Neural progenitor cell (in vitro differentiated cells): ENCODE measurements around the gene TLN1. TPM values are rescaled to one million over a fixed set of nuclear protein-coding genes. Genes with fewer than 3 reads are reported as not detected.

Source experiments
- DNase-seq: peaks from one replicate; pipeline ENCODE4 v3.0.0-alpha.2; 2016; ENCODE audit warnings: low spot score
- H2AFZ ChIP-seq: fragments of 200-600 bp; sonication (generic); replicated peaks from 2 replicates; pipeline ENCODE4 v1.6.1; 2016; ENCODE audit warnings: antibody characterized with exemption
- H3F3A ChIP-seq: fragments of 200-600 bp; sonication (generic); 2 replicates; pipeline ENCODE4 v1.6.1; 2016; ENCODE audit warnings: antibody characterized with exemption, low read depth
- H3K27ac ChIP-seq: fragments of 200-600 bp; sonication (generic); 2 replicates; pipeline ENCODE4 v1.5.1; 2016; ENCODE audit warnings: mild to moderate bottlenecking
- H3K27me3 ChIP-seq: fragments of 200-600 bp; sonication (generic); 2 replicates; pipeline ENCODE4 v1.6.1; 2016; ENCODE audit warnings: mild to moderate bottlenecking, moderate library complexity
- H3K36me3 ChIP-seq: fragments of 200-600 bp; sonication (generic); 2 replicates; pipeline ENCODE4 v1.5.1; 2016
- H3K4me1 ChIP-seq: fragments of 200-600 bp; sonication (generic); 2 replicates; pipeline ENCODE4 v1.6.1; 2016; ENCODE audit warnings: mixed run types
- H3K4me2 ChIP-seq: fragments of 200-600 bp; sonication (generic); 2 replicates; pipeline ENCODE4 v1.6.1; 2016
- H3K4me3 ChIP-seq: fragments of 200-600 bp; sonication (generic); 2 replicates; pipeline ENCODE4 v1.5.1; 2016
- H3K79me2 ChIP-seq: fragments of 200-600 bp; sonication (generic); 2 replicates; pipeline ENCODE4 v1.6.1; 2016; ENCODE audit warnings: low read depth
- H3K9ac ChIP-seq: fragments of 200-600 bp; sonication (generic); 2 replicates; pipeline ENCODE4 v1.6.1; 2016
- H3K9me3 ChIP-seq: fragments of 200-600 bp; sonication (generic); 2 replicates; pipeline ENCODE4 v1.5.1; 2016; ENCODE audit warnings: low read depth
- H4K20me1 ChIP-seq: fragments of 200-600 bp; sonication (generic); 2 replicates; pipeline ENCODE4 v1.6.1; 2016; ENCODE audit warnings: low read depth
- H3K27ac Mint-ChIP-seq: 3 replicates; pipeline ENCODE4 v1.8.0; 2021; ENCODE audit warnings: mixed read lengths
- H3K27me3 Mint-ChIP-seq: 2 replicates; pipeline ENCODE4 v1.8.0; 2022; ENCODE audit warnings: low read depth, mild to moderate bottlenecking, inconsistent platforms, moderate library complexity, mixed read lengths; ENCODE audit not compliant: insufficient read depth
- H3K36me3 Mint-ChIP-seq: 3 replicates; pipeline ENCODE4 v1.8.0; 2021; ENCODE audit warnings: mixed read lengths
- H3K4me1 Mint-ChIP-seq: 3 replicates; pipeline ENCODE4 v1.8.0; 2021; ENCODE audit warnings: mixed read lengths
- H3K4me3 Mint-ChIP-seq: 3 replicates; pipeline ENCODE4 v1.8.0; 2021; ENCODE audit warnings: mild to moderate bottlenecking, moderate library complexity, mixed read lengths
- H3K9me3 Mint-ChIP-seq: 3 replicates; pipeline ENCODE4 v1.8.0; 2020; ENCODE audit warnings: mixed read lengths
- CTCF ChIP-seq: fragments of 200-600 bp; sonication (generic); IDR thresholded peaks from 2 replicates; pipeline ENCODE4 v1.5.1; 2017; ENCODE audit warnings: antibody characterized with exemption, mild to moderate bottlenecking
- EZH2 ChIP-seq: fragments of 200-600 bp; sonication (generic); IDR thresholded peaks from 2 replicates; pipeline ENCODE4 v1.6.1; 2017; ENCODE audit warnings: antibody characterized with exemption, mild to moderate bottlenecking, moderate library complexity
- EZH2phosphoT487 ChIP-seq: fragments of 200-600 bp; sonication (generic); IDR thresholded peaks from 2 replicates; pipeline ENCODE4 v1.6.1; 2017; ENCODE audit warnings: antibody characterized with exemption
- total RNA-seq: library from RNA; depleted of rRNA; stranded (reverse); fragments of >200 nt; gene quantifications from 2 replicates; pipeline ENCODE4 v1.2.3, GENCODE V29; 2015; ENCODE audit warnings: low replicate concordance

The TLN1 gene
- total RNA-seq, 1 donor from 2014 or later: 36.7 TPM

- H3K27ac ChIP-seq: no peak overlapping the region
- no peaks in the 10 kb centered on the region for H4K20me1 ChIP-seq
These were observed 51.5 kb downstream of the TLN1 start for GRCh38 chr9:35680331-35681105.

GRCh38 chr9:35679766-35680330 is 52.1 kb downstream of the TLN1 start:
- H3K27ac ChIP-seq: no peak overlapping the region
- no peaks in the 10 kb centered on the region for H3K79me2 ChIP-seq
- peaks cover under 1% of the 10 kb centered on the region for H3K27me3 ChIP-seq
- no peak overlapping the region for H3K9ac ChIP-seq
- no peak overlapping the region for H3K4me2 ChIP-seq
- no peaks in the 10 kb centered on the region for H3K36me3 ChIP-seq
- no peak overlapping the region for H3K4me3 ChIP-seq
- TF ChIP-seq EZH2 (no peak), EZH2phosphoT487 (no peak), CTCF (no peak)
- H3K9me3 ChIP-seq: no peaks in the 10 kb centered on the region
- peaks cover 32% of the 10 kb centered on the region for H3F3A ChIP-seq
- H4K20me1 ChIP-seq: no peaks in the 10 kb centered on the region
- no peak overlapping the region for H3K27ac Mint-ChIP-seq
- peaks cover 15% of the 10 kb centered on the region for H3K36me3 Mint-ChIP-seq
- H3K27me3 Mint-ChIP-seq: peaks cover 11% of the 10 kb centered on the region
- DNase-seq: no peak
- no peak overlapping the region for H3K4me3 Mint-ChIP-seq
- H3K4me1 Mint-ChIP-seq: peaks cover 11% of the 10 kb centered on the region
- no peak overlapping the region for H2AFZ ChIP-seq
- H3K4me1 ChIP-seq: peaks cover 9% of the 10 kb centered on the region
- H3K9me3 Mint-ChIP-seq: no peaks in the 10 kb centered on the region

More at GRCh38 chr9:35680331-35681105, 51.5 kb downstream of the TLN1 start:
- no peaks in the 10 kb centered on the region for H3K36me3 ChIP-seq
- H3K4me3 ChIP-seq: no peak overlapping the region
- no peak overlapping the region for H3K9ac ChIP-seq
- Mint-ChIP-seq H3K27me3 (peaks cover 10% of the 10 kb centered on the region), H3K4me1 (peaks cover 11% of the 10 kb centered on the region), H3K27ac (no peak overlapping the region), H3K36me3 (peaks cover 18% of the 10 kb centered on the region), H3K4me3 (no peak overlapping the region), H3K9me3 (no peaks in the 10 kb centered on the region)
- H2AFZ ChIP-seq: no peak overlapping the region
- no peak for TF ChIP-seq CTCF
- peaks cover 9% of the 10 kb centered on the region for H3K4me1 ChIP-seq
- H3K4me2 ChIP-seq: no peak overlapping the region
- H3K9me3 ChIP-seq: no peaks in the 10 kb centered on the region
- peak; percentile 74 for DNase-seq
- H3K27me3 ChIP-seq: no peaks in the 10 kb centered on the region
- no peaks in the 10 kb centered on the region for H3K79me2 ChIP-seq
- peaks cover 32% of the 10 kb centered on the region for H3F3A ChIP-seq

GRCh38 chr9:35679091-35679490 is 52.9 kb downstream of the TLN1 start:
- Mint-ChIP-seq H3K4me1 (peaks cover 11% of the 10 kb centered on the region), H3K4me3 (no peak overlapping the region), H3K9me3 (no peaks in the 10 kb centered on the region), H3K27ac (no peak overlapping the region), H3K36me3 (peaks cover 14% of the 10 kb centered on the region), H3K27me3 (peaks cover 16% of the 10 kb centered on the region)
- Histone ChIP-seq H3K27ac (no peak overlapping the region), H3K4me1 (peaks cover 9% of the 10 kb centered on the region), H3K27me3 (peaks cover 8% of the 10 kb centered on the region), H2AFZ (no peak overlapping the region), H3K9me3 (no peaks in the 10 kb centered on the region), H3K9ac (no peak overlapping the region), H3K79me2 (no peaks in the 10 kb centered on the region), H3K36me3 (no peaks in the 10 kb centered on the region), H4K20me1 (no peaks in the 10 kb centered on the region), H3K4me3 (no peak overlapping the region), H3K4me2 (no peak overlapping the region), H3F3A (peaks cover 32% of the 10 kb centered on the region)
- DNase-seq: no peak
- TF ChIP-seq CTCF: no peak
- no peak for TF ChIP-seq EZH2
- no peak for TF ChIP-seq EZH2phosphoT487
